CD4-positive, alpha-beta T cell treated with Interleukin-6 for 4 hours (primary cell): ENCODE measurements around the gene PDE1A.
"Not testable (repeated sequence)": the region's sequence is repeated elsewhere in the genome, so short reads cannot be mapped to it uniquely, and the experiment has no call there.

Source experiments
- DNase-seq: peaks from one replicate; pipeline ENCODE4 v3.0.0-alpha.2; 2020; ENCODE audit warnings: mixed read lengths

The PDE1A gene

DNA sequence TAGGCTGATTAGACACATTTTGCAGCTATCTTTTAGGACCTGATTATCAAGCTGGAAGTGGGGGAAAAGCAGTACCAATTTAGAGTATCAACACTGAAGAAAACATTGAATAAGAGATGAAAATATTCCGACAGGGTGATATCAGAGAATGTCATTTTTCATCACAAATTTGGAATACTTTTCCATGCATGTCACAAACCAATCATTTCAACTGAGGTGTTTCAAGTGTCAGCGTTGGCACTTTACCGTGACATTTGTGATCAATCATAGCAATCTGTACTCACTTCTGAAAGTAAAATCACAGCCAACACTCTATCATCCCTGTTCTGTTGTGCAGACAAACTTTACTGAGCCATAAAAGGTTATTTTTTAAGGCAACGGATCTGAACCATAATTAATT lies 75.4 kb downstream of the PDE1A start:
- no peak for DNase-seq

DNA sequence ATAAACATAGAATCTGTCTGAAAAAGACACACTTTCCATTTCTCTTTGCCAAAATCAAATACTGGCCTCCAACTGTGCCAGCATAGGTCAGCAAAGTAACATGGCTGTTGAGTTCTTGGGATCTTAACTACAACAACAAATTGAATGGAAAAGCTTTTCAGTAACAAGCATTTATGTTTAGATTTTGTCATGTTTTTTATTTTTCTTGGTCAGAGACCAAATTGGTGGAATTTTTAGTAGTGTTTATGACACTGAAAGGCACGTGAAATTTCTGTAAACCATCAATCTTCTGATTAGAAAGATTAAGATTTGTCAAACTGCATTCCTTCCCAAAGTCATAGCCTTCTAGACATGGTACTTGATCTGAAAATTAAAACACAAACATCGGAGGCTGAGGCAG lies 77.6 kb downstream of the PDE1A start:
- DNase-seq = no peak

DNA sequence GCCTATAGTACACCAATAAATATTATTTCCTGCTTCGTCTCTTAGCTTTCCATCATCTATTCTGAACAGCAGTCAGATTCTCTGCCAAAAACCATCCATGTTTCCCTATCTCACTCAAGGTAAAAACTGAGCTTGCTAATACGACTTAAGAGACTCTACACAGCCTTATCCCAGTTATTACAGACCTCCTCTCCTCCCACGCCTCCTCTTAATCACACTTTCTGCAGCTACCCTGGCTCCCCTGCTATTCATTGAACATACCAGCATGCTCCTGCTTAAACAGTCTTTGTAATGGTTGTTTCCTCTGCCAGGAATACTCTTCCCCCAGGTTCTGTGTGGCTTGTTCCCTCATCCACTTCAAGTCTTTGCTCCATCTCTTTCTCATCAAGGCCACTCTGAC lies 81.5 kb downstream of the PDE1A start:
- no peak for DNase-seq

DNA sequence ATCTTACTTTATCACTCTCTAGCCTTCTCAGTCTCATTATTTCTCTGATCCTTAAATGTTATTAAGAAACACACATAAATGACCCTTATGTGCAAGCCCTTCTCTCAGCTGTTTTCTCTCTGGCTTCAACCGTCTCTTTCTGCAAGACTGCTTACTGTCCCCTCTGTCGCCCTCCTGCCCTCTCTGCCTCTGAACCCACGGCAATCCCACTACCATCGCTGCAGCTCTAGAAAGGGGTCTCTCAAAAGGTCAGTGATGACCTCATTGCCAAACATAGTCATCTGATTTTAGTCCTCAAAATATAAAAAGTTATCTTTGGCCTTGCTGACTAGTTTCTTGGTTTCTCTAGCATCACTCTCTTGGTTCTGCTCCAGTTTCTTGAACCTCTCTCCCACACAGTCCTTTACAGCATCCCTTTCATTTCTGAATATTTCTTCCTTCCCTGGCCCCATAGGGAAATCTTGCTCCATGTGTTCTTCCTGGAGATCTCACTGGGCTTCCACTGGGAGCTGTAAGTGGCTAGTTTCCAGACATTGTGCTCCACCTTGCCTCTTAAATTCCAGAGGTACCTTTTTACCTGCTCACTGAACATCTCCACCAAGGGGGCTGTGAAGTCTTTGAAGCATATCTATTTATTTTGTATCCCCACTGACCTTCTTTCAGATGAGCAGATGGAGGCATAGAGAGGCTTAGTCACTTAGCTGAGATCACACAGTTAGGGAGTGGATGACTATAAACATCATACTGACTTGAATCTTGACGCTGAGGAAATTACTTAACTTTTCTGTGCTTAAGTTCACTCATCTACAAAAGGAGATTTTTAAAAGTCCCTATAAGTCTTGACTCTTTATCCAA lies 96.2 kb downstream of the PDE1A start:
- DNase-seq = no peak

- DNase-seq = no peak
Measured at GRCh38 chr2:182324665-182325064, 102.2 kb downstream of the PDE1A start.

DNA sequence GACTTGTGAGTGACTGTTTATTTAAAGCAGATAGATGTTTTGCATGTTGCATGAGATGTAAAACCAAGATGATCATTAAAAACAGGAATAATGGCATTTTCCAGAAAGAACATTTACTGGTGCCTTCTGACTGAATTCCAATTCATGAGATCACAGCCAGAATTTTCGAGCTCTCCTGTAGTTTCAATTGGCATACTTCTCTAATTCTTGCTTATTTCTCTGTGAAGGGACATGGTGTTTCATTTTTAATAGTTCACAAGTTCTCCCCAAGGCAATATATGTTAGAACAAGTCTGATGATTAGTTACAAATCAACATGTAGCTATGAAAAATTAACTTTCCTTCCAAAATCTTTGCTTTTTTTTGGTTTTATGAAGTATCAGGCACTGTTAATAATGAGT lies 105.7 kb downstream of the PDE1A start:
- DNase-seq = no peak

GRCh38 chr2:182319556-182320505 lies 107.0 kb downstream of the PDE1A start:
- no peak for DNase-seq

DNA sequence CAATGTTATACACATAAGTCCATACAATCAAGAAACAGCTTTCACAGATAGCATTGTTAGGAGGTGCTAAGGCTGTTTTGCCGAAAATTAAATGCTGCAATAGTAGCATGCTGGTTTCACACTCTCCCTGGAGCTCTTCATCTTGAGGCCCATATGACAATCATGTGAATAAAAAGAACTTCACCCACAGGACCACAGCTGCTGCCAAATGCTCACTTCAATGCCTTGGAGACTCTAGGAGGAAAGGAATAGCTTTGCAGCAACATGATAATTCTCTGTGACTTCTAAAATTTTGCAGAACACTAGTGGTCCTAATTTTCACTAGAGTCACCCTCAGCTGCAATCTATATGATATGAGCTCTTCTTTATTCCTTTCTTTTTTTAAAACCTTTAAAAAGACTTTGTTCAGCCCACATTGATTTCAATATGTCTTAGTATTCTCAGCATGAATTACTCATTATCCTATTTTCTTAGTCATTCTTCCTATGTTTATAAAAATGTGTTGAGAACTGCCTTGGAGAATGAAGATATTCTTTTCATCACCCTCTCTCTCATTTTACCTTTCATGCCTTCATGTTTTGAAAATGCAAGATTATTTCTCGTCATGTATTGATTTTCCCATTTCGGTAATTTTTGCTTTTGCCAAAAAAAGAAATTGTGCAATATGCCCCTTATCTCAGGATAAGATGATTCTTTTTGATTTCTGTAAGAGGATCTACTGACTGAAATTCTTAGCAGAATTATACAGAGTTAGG lies 108.2 kb downstream of the PDE1A start:
- no peak for DNase-seq

DNA sequence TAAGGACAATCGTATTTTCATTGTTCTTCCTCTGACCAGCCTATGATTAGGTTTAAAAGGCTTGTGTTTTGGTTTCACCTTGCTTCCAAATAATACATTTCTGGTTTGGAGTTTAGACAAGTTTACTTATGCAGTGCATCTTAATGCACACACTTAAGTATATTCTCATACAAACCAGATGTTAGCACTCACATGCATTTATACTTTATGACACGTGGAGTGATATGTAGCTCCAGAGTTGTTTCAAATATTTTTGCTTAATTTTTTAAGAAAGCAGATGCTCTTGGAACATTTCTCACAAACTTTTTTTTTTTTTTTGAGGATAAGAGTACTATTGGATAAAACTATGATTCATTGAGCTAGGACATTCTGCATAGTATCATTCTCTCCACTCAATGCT lies 109.9 kb downstream of the PDE1A start:
- no peak for DNase-seq

GRCh38 chr2:182302972-182303371 lies 123.9 kb downstream of the PDE1A start:
- no peak for DNase-seq

DNA sequence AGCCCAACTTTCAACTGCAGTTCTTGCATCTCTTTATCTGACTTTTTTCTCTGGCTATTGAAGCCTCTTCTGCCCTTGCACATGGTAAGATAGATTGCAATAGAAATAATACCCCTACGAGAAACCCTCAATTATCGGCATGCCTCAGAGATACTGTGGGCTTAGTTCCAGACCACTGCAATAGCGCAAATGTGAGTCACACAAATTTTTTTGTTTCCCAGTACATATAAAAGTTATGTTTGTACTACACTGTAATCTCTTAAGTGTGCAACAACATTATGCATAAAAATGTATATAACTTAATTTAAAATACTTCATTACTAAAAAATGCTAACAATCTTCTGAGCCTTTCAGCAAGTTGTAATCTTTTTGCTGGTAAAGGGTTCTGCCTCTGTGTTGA lies 124.7 kb downstream of the PDE1A start:
- DNase-seq = no peak

- DNase-seq = no peak
Measured at GRCh38 chr2:182301093-182301492, 125.7 kb downstream of the PDE1A start.

GRCh38 chr2:182300608-182301007 lies 126.2 kb downstream of the PDE1A start:
- no peak for DNase-seq

GRCh38 chr2:182299632-182300031 lies 127.2 kb downstream of the PDE1A start:
- no peak for DNase-seq

DNA sequence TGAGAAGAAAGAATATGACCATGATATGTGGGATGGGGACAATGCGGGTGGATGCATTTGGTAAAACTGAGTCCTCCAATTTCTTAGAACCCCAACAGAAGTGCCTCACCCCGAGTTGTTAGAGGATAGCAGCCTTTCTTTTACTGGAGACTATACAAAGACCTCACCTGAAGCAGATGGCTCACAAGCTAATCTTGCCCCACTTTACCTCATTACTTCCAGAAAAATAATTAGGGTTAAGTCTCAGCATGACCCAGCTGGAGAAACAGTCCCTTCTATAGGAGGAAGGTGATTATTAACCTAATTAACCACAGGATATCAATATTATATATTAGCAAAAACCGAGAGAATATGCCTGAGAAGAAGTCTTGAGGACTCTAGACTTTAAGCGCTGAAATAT lies 128.4 kb downstream of the PDE1A start:
- DNase-seq = no peak

GRCh38 chr2:182291296-182291695 lies 135.5 kb downstream of the PDE1A start:
- DNase-seq = no peak

GRCh38 chr2:182283512-182283911 lies 143.3 kb downstream of the PDE1A start:
- DNase-seq = no peak

GRCh38 chr2:182281276-182281675 lies 145.6 kb downstream of the PDE1A start:
- DNase-seq = no peak

DNA sequence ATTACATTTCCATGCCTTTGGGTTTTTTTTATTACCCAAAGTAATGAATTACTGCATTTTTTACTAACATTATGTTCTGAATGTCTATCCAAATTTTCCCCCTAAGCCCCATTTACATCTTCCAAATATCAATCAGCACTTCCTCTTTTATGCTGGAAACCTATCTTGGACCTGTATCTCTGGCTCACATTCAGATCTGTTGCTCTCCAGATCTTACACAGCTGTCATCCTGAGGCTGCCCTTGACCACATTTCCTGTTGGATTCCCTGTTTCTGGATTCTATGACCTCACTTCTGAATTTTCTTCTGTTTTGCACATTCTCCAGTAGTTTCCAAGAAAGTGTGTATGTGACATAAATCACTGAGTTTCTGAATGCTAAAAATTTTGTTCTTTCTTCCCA lies 146.7 kb downstream of the PDE1A start:
- DNase-seq = no peak

GRCh38 chr2:182276662-182277061 lies 150.2 kb downstream of the PDE1A start:
- not testable (repeated sequence) for DNase-seq

- no peak for DNase-seq
Measured at GRCh38 chr2:182267971-182268370, 158.9 kb downstream of the PDE1A start.

GRCh38 chr2:182266909-182267308 lies 159.9 kb downstream of the PDE1A start:
- DNase-seq = no peak

DNA sequence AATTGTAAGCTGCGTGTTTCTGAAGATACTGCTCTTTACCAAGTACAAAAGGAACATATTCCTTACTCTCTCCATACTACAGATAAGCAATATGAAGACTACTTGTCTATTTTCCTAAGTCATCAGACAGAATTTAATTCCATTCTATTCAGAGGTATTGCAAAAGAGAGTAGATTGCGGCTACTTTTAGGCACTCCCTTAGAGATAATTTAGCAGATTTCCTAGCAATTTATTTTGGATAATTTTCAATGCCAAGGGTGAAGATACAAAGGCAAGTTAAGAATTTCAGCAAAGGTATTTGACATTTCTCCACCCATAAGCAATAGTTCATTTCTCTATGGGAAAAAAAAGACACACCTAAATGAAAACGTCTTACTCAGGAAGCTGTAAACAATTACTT lies 161.1 kb downstream of the PDE1A start:
- DNase-seq = no peak
